Pancreas (tissue), 10 donors: Measurements from ENCODE around the gene PNRC2. TPM values are rescaled to one million over a fixed set of nuclear protein-coding genes. Genes with fewer than 3 reads are reported as not detected.
"Not testable (repeated sequence)": the region's sequence is repeated elsewhere in the genome, so short reads cannot be mapped to it uniquely, and the experiment has no call there.

Experiments
- ATAC-seq, 4 donors: fragments of 200-7000 bp; cut with Tn5 transposase; one replicate each; pipeline versions ENCODE4 v1.8.0 to v1.9.1; 2020; ENCODE audit warnings: mild to moderate bottlenecking in 4 of 4, moderate library complexity in 4 of 4
- DNase-seq, 6 donors: peaks; one replicate each; pipeline ENCODE4 v3.0.0-alpha.2; 2020
- FAIRE-seq: peaks from 2 replicates; lab custom pipeline; 2012; peaks lifted over from hg19 to GRCh38; lab: Jason Lieb, UNC
- H3K27ac ChIP-seq, 4 donors: fragments of 200-600 bp; sonication (generic); 1 replicate in 3 of 4; 2 replicates in 1 of 4; pipeline versions ENCODE4 v1.5.0 to v1.8.0; 2020
- H3K27me3 ChIP-seq, 4 donors: fragments of 200-600 bp; one replicate each; pipeline ENCODE4 v1.8.0; 2021
- H3K36me3 ChIP-seq, 3 donors: fragments of 200-600 bp; sonication (generic) in 1 of 3; one replicate each; pipeline versions ENCODE4 v1.5.0 to v1.8.0; 2020 to 2021
- H3K4me1 ChIP-seq, 3 donors: fragments of 200-600 bp; one replicate each; pipeline ENCODE4 v1.8.0; 2021
- H3K4me3 ChIP-seq, 4 donors: fragments of 200-600 bp; sonication (generic) in 2 of 4; one replicate each; pipeline versions ENCODE4 v1.5.0 to v1.8.0; 2020 to 2021
- H3K9me3 ChIP-seq, 4 donors: fragments of 200-600 bp; one replicate each; pipeline ENCODE4 v1.8.0; 2021
- CTCF ChIP-seq, 4 donors: fragments of 200-600 bp; sonication (generic) in 3 of 4; IDR thresholded peaks; one replicate each; pipeline versions ENCODE4 v1.5.0 to v1.8.0; 2021; ENCODE audit warnings: antibody characterized with exemption in 4 of 4
- WGBS, 2 donors: extraction: QIAGEN DNeasy Blood & Tissue Kit; methylation state at CpG; one replicate each; pipeline ENCODE4 v1.1.7; 2013; 5-methylcytosine and 5-hydroxymethylcytosine counted together
- intact Hi-C, 3 donors: fragments of 100-400 bp; cut with DNase I; formaldehyde crosslinking; loops; one replicate each; pipeline versions ENCODE4 v1.11.1 to v1.14.2; 2022
- polyA plus RNA-seq, 2 donors: library from polyadenylated mRNA; stranded (reverse); fragments of 200-250 nt; gene quantifications; one replicate each; pipeline ENCODE4 v1.2.3, GENCODE V29; 2013
- total RNA-seq, 6 donors: library from RNA; stranded (reverse); fragmentation: NEBNext Ultra II Directional in 4 of 6; extraction: Animal tissue kit (Norgen Biotek cat#: 25700) in 4 of 6; gene quantifications; one replicate each; pipeline versions ENCODE4 v1.2.1 to v1.2.4, GENCODE V29; 2021 to 2023
- donor health status: healthy with polysubstance abuse.
- donor health status: DM: no; HTN: no; CAD: no; lungs with moderate emphysema.
- donor health status: DM: no; HTN: no; CAD: no.
- donor health status: control.
- donor health status: control.
- donor health status: Bipolar disorder and iron deficiency.
- donor health status: DM: yes; HTN: yes; CAD: no.
- donor health status: DM: no; HTN: no; CAD: no.
- donor health status: DM: no; HTN: no; CAD: no.
- donor health status: DM: yes; HTN: yes; CAD: no.

PNRC2 gene
- total and polyA plus RNA-seq, 8 donors, result 24.3 to 57.4 (median 38.3) TPM

DNA sequence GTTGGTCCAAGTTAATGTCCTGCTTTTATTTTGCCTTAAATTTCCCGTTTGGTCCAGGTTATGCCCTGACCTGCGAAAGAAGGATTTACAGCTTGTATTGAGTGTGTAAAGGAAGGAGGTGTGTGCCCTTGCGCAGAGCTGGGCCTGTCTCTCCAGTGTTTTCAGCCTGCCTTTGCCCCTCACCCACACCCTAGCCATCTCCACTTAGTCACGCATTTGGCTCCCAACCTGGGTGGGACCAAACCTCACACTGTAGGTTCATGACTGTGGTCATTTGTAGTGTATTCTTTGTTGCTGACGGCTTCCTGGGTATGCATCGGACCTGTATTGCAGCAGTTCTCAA is 21.1 kb downstream of the PNRC2 start:
- intact Hi-C loops, result no loop called here
- Histone ChIP-seq H3K27me3 (no peaks in the 10 kb centered on the region), H3K4me1 (peaks cover 18 to 34% (median 19%) of the 10 kb centered on the region in 3 donors), H3K36me3 (no peaks in the 10 kb centered on the region), H3K9me3 (no peaks in the 10 kb centered on the region), H3K4me3 (peak overlapping the region; percentile 84 to 98 (median 90)), H3K27ac (peak overlapping the region; percentile 86 to 97 (median 89))
- FAIRE-seq, result no peak
- DNase-seq, result peak in 2 of 6 donors; percentile 43 to 45
- no peak for TF ChIP-seq CTCF (IDR thresholded peaks at IDR 0.05)
- ATAC-seq, result peak in 1 of 4 donors; percentile 5
- WGBS, 2 donors, result 47 to 62% methylated on average over 6 of the region's 6 CpGs

DNA sequence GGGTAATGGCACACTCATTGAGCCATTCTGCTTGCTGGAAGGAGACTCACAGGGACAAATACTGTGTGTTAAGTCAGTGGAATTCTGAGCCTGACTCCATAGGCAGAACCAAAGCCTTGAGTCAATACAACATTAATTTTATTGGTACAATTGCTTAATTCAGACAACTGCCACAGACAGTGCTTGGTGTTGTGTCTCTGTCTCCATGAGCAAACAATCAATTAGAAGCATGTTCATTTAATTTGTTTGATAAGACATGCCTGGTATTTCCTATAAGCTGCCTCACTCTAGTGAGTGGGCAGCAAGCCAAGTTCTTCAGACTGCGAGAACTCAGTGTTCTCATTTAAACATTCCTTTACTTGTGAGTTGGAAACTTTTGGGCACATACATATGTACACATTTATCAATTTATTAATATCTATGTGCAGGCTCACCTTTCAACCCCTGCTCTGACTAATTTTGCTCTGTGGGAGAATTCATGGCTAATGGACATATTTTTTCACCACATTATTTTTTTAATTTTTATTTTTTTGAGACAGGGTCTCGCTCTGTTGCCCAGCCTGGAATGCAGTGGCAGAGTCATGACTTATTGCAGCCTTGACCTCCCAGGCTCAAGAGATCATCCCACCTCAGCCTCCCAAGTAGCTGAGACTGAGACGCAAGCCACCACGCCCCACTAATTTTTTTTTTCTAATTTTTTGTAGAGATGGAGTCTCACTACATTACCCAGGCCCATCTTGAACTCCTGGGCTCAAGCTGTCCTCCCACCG is 25.0 kb downstream of the PNRC2 start:
- no peaks in the 10 kb centered on the region for H3K9me3 ChIP-seq
- H3K27ac ChIP-seq, result peak overlapping the region in 1 of 4 donors; percentile 37
- TF ChIP-seq CTCF (IDR thresholded peaks at IDR 0.05), result no peak
- FAIRE-seq (no peak), ATAC-seq (no peak), DNase-seq (peak in 1 of 6 donors; percentile 39)
- no peak overlapping the region for H3K4me3 ChIP-seq
- H3K36me3 ChIP-seq, result no peaks in the 10 kb centered on the region
- peaks cover 0 to 12% (median 10%) of the 10 kb centered on the region in 3 donors for H3K4me1 ChIP-seq
- intact Hi-C loops, result no loop called here
- no peaks in the 10 kb centered on the region for H3K27me3 ChIP-seq
- 67 to 73% methylated on average over 5 of the region's 5 CpGs for WGBS, 2 donors

DNA sequence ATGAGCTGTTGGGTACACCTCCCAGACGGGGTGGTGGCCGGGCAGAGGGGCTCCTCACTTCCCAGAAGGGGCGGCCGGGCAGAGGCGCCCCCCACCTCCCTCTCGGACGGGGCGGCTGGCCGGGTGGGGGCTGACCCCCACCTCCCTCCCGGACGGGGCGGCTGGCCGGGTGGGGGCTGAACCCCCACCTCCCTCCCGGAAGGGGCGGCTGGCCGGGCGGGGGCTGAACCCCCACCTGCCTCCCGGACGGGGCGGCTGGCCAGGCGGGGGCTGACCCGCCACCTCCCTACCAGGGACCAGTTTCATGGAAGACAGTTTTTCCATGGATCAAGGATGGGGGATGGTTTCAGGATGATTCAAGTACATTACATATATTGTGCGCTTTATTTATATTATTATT is 27.4 kb downstream of the PNRC2 start:
- H3K9me3 ChIP-seq, H3K27ac ChIP-seq, DNase-seq, FAIRE-seq, ATAC-seq, H3K4me3 ChIP-seq, H3K27me3 ChIP-seq, H3K36me3 ChIP-seq, H3K4me1 ChIP-seq, intact Hi-C loops: not testable (repeated sequence)
- WGBS, 2 donors, result 94 to 97% methylated on average over 15 to 23 of the region's 23 CpGs

- Histone ChIP-seq H3K4me1 (peaks cover 0 to 6% (median 3%) of the 10 kb centered on the region in 3 donors), H3K36me3 (no peaks in the 10 kb centered on the region), H3K27me3 (no peaks in the 10 kb centered on the region), H3K9me3 (no peaks in the 10 kb centered on the region), H3K4me3 (no peak overlapping the region), H3K27ac (no peak overlapping the region)
- intact Hi-C loops, result no loop called here
- no peak for TF ChIP-seq CTCF (IDR thresholded peaks at IDR 0.05)
- no peak for ATAC-seq
- no peak for DNase-seq
- no peak for FAIRE-seq
- 74 to 79% methylated on average over 3 of the region's 3 CpGs for WGBS, 2 donors
These were observed 29.6 kb downstream of the PNRC2 start for GRCh38 chr1:23989263-23989662.

GRCh38 chr1:23992011-23992410 is 32.4 kb downstream of the PNRC2 start:
- FAIRE-seq, H3K36me3 ChIP-seq, ATAC-seq, H3K27me3 ChIP-seq, H3K4me1 ChIP-seq, H3K9me3 ChIP-seq, DNase-seq, intact Hi-C loops, H3K4me3 ChIP-seq, H3K27ac ChIP-seq: not testable (repeated sequence)
- WGBS, 2 donors, result 85 to 91% methylated on average over 13 of the region's 13 CpGs

- no peak overlapping the region for H3K27ac ChIP-seq
- DNase-seq, result no peak
- H3K4me1 ChIP-seq, result peaks cover 0 to 6% (median 2%) of the 10 kb centered on the region in 3 donors
- FAIRE-seq, result no peak
- intact Hi-C loops, result no loop called here
- no peak for TF ChIP-seq CTCF (IDR thresholded peaks at IDR 0.05)
- H3K4me3 ChIP-seq, result no peak overlapping the region
- WGBS, 2 donors, result 79 to 87% methylated on average over 10 to 13 of the region's 13 CpGs
- no peaks in the 10 kb centered on the region for H3K36me3 ChIP-seq
- H3K27me3 ChIP-seq, result no peaks in the 10 kb centered on the region
- ATAC-seq, result no peak
- no peaks in the 10 kb centered on the region for H3K9me3 ChIP-seq
These were observed 35.8 kb downstream of the PNRC2 start for GRCh38 chr1:23995431-23995837.
